NK-92 (cell line): ENCODE data around the gene KIRREL3.

Experiments
- DNase-seq: peaks from one replicate; lab custom pipeline; 2025; ENCODE audit not compliant: unreplicated experiment; lab: John Stamatoyannopoulos, UW

KIRREL3 gene

GRCh38 chr11:126477535-126478305 lies 522.9 kb downstream of the KIRREL3 start:
- DNase-seq, result no peak

GRCh38 chr11:126476977-126477376 lies 523.6 kb downstream of the KIRREL3 start:
- DNase-seq, result no peak

GRCh38 chr11:126476266-126476924 lies 524.2 kb downstream of the KIRREL3 start:
- no peak for DNase-seq

DNA sequence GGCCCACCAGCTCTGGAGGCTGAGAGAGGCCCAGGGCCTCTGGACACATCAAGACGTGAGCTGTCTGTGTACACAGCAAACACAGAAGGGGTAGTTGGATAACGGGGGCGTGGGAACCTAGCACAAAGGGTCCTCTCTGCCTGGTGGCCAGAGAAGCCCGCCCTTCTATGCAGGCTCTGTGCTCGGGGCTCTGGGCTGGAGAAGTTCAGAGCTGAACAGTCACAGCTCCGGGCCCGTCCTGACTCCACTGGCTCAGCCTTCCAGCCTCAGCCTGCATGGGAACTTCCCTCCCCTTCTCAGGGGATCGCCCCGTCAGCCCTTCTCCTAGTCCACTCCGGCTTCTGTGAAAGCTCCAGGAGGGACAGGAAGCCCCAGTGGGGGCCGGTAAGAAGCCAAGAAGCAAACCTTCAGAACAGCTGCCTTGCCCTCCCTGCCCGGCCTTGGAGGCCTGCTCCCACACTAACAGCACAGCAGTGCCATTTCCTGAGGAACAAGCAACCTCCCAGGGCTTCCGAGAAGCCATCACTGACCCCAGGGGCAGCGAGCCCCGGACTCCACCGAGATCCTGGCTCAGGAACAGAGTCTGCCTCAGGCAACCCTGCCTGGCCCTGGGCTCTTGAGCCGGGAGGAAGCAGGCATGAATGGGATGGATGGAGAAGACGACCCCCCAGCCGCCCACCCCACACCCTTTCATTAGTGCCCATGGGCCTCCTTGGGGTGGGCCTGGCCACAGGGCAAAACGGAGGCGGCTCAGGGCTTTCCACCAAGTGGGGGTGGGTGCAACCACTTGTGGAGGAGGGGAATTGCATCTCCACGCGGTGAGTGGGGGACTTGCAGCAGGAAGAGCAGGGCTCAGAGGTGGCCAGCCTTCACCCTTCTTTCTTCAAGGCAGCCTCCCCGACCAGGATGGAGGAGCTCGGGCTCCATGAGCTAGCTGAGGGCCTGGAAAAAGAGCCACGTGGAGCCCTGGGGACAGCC lies 525.3 kb downstream of the KIRREL3 start:
- no peak for DNase-seq

DNA sequence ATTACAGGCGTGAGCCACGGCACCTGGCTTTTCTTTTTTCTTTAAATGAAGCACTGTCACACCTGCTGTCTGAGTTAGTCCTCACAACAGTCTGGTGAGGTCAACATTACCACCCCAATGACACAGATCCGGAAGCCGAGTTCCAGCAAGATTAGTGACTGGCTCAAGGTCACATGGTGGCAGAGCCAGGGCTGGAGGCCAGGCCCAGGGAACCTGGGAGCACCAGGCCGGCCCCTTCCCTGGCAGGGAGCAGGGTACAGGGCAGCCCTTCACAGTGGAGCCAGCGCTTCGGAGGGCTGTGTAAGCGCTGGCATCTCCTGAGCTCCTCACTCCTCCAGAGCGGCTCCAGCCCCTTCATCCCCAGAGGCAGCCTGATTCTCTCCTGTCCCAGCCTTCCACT lies 526.4 kb downstream of the KIRREL3 start:
- no peak for DNase-seq

DNA sequence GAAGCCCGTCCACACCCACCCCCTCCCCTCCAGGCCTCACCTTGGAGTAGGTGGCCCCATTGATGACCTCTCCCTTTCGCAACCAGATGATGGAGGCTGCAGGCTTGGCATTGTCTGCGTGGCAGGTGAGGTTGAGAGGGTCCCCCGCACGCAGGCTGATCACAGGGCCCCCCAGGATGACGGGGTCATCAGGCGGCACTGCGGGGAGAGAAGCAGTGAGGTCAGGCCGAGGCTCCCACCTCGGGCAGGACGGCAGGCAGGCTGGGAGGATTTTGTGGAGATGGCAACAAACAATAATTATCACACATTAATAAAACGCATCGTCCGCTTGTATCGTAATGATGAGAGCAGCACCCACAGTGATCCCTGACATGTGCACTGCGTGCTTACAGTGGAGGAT lies 527.3 kb downstream of the KIRREL3 start:
- DNase-seq, result no peak

GRCh38 chr11:126469311-126469710 lies 531.3 kb downstream of the KIRREL3 start:
- no peak for DNase-seq

GRCh38 chr11:126468102-126468521 lies 532.5 kb downstream of the KIRREL3 start:
- no peak for DNase-seq

- DNase-seq, result no peak
Measured at GRCh38 chr11:126467471-126467870, 533.1 kb downstream of the KIRREL3 start.

GRCh38 chr11:126467046-126467370 lies 533.6 kb downstream of the KIRREL3 start:
- DNase-seq, result no peak

- DNase-seq, result no peak
Measured at GRCh38 chr11:126466236-126467045, 534.1 kb downstream of the KIRREL3 start.

GRCh38 chr11:126465573-126466188 lies 534.9 kb downstream of the KIRREL3 start:
- DNase-seq, result no peak

GRCh38 chr11:126464796-126465195 lies 535.8 kb downstream of the KIRREL3 start:
- no peak for DNase-seq

GRCh38 chr11:126462422-126462821 lies 538.1 kb downstream of the KIRREL3 start:
- DNase-seq, result no peak

- DNase-seq, result no peak
Measured at GRCh38 chr11:126461996-126462395, 538.6 kb downstream of the KIRREL3 start.

DNA sequence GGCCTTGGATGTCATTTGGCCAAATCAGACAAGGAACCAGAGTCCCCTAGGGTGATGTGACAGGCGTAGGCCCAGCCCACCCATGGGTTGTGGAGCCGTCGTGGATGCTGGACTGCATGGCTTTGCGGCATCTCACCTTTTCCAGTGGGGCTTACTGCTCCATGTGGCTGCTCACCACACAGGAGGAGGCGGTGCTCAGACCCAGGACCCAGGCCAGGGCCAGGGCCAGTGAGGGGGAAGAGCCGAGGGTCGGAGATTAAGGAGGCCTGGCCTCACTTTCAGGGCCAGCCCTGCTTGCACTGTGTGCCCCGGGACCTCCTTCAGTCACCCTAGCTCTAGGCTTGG lies 539.5 kb downstream of the KIRREL3 start:
- DNase-seq, result no peak

GRCh38 chr11:126460417-126461095 lies 540.0 kb downstream of the KIRREL3 start:
- DNase-seq, result no peak

DNA sequence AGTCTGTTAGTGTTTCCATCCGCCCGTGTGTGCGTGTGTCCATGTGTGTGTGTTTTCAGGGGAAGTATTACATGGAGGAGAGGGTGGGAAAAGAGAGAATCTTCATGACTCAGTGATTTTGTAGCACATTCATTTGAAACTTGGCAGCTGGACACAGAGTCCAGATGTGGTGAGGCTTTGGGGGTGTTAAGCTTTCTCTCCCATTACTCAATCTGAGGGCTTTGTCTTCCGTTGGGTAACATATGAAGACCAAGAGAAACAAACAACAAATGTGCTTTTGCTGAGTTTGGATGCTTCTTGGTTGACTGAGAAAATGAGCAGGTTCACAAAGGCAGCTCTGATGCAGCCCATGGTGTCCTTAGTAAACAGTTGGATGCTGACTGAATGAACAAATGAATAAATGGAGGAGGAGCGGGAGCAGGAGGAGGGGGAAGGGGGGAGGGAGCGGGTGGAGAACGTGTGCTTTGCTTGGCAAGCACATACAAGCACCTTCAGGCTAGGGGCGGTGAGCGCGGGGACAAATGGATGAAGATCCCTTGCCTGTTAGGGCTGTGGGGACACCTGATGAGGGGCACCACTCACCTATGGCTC lies 540.8 kb downstream of the KIRREL3 start:
- DNase-seq, result no peak

- DNase-seq, result no peak
Measured at GRCh38 chr11:126457817-126458216, 542.8 kb downstream of the KIRREL3 start.
